Nephron progenitor cell (in vitro differentiated cells): ENCODE data around the gene RHOU.
A peak's percentile ranks its signal among the peaks of the same experiment; 100 is the strongest.

Source experiments
- DNase-seq: peaks from one replicate; pipeline ENCODE4 v3.0.0; 2021
- H3K27ac Mint-ChIP-seq: 2 replicates; pipeline ENCODE4 v1.8.0; 2021; ENCODE audit warnings: mild to moderate bottlenecking, moderate library complexity, mixed read lengths
- H3K27me3 Mint-ChIP-seq: 2 replicates; pipeline ENCODE4 v1.8.0; 2021; ENCODE audit warnings: mild to moderate bottlenecking, low read depth, mixed read lengths; ENCODE audit not compliant: poor library complexity
- H3K36me3 Mint-ChIP-seq: 2 replicates; pipeline ENCODE4 v1.8.0; 2021; ENCODE audit warnings: low read depth, mixed read lengths
- H3K4me1 Mint-ChIP-seq: 2 replicates; pipeline ENCODE4 v1.8.0; 2021; ENCODE audit warnings: mixed read lengths
- H3K4me3 Mint-ChIP-seq: 2 replicates; pipeline ENCODE4 v1.8.0; 2021; ENCODE audit warnings: mild to moderate bottlenecking, moderate library complexity, mixed read lengths
- H3K9me3 Mint-ChIP-seq: 2 replicates; pipeline ENCODE4 v1.8.0; 2021; ENCODE audit warnings: mild to moderate bottlenecking, moderate library complexity, mixed read lengths
- CTCF ChIP-seq: fragments of 200-600 bp; sonication (generic); IDR thresholded peaks from 2 replicates; pipeline ENCODE4 v1.5.0; 2021; ENCODE audit warnings: antibody characterized with exemption

The RHOU gene

GRCh38 chr1:228745497-228745896, 10.2 kb downstream of the RHOU start:
- H3K9me3 Mint-ChIP-seq, result no peaks in the 10 kb centered on the region
- H3K4me3 Mint-ChIP-seq, result no peak overlapping the region
- H3K36me3 Mint-ChIP-seq, result peaks cover 47% of the 10 kb centered on the region
- H3K27ac Mint-ChIP-seq, result no peak overlapping the region
- DNase-seq, result no peak
- H3K4me1 Mint-ChIP-seq, result peaks cover 15% of the 10 kb centered on the region
- peaks cover 9% of the 10 kb centered on the region for H3K27me3 Mint-ChIP-seq
- TF ChIP-seq CTCF, result no peak

DNA sequence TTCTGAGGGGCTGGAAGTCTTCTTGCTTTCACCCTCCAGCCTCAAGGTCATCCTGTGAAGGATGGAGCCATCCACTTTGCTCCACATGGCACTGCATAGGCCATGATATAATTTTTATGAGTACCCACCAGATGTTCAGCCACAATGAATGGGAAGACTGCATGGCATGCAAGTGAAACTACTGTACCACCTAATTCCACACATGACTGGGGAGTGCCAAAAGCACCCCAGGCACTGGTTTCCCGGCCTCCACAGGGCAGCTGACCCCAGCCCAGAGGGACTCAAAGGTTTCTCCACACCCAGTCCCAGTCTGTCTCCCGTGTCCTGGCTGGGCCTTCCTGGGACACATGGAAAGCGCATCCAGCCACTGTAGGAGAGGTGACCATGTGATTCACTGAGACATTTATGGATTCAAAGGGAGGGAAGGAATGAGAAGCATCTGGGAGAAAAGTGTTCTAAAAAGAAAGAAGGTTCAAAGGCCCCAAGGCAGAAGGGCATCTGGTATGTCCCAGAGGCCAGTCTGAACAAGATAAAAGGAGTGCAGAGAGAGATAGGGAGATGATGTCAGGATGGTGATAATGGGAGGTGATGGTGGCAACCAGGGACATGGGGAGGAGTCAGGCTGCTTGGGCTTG, 12.1 kb downstream of the RHOU start:
- Mint-ChIP-seq H3K36me3 (peaks cover 31% of the 10 kb centered on the region), H3K4me3 (no peak overlapping the region), H3K9me3 (no peaks in the 10 kb centered on the region), H3K27me3 (peaks cover 19% of the 10 kb centered on the region), H3K27ac (no peak overlapping the region), H3K4me1 (peaks cover 13% of the 10 kb centered on the region)
- no peak for DNase-seq
- TF ChIP-seq CTCF, result no peak

- TF ChIP-seq CTCF, result no peak
- DNase-seq, result no peak
- Mint-ChIP-seq H3K27ac (no peak overlapping the region), H3K4me3 (no peak overlapping the region), H3K27me3 (peaks cover 19% of the 10 kb centered on the region), H3K4me1 (peaks cover 10% of the 10 kb centered on the region), H3K9me3 (no peaks in the 10 kb centered on the region), H3K36me3 (peaks cover 25% of the 10 kb centered on the region)
Measured at GRCh38 chr1:228748029-228748428, 12.8 kb downstream of the RHOU start.

DNA sequence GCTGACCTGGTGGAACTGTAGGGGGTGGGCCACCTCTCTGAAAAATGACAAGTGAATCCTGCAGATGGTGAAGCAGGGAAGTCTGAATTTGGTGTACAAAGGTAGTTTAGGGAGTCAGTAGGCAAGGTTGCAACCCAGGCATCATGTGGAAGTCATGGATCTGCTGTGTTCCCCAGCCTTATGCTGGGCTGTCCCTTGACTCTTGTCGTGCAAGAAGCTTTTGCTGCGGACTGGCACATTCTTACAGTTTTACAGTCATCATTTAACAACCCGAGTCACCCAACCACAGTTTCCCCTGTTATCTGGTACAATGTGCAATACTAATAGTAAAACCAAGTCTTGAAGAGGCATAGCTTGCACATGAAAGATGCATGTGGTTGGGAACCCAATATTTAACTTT, 13.2 kb downstream of the RHOU start:
- Mint-ChIP-seq H3K4me1 (peaks cover 12% of the 10 kb centered on the region), H3K4me3 (no peak overlapping the region), H3K27ac (no peak overlapping the region), H3K9me3 (no peaks in the 10 kb centered on the region), H3K36me3 (peaks cover 21% of the 10 kb centered on the region), H3K27me3 (peaks cover 15% of the 10 kb centered on the region)
- TF ChIP-seq CTCF, result no peak
- DNase-seq, result no peak

DNA sequence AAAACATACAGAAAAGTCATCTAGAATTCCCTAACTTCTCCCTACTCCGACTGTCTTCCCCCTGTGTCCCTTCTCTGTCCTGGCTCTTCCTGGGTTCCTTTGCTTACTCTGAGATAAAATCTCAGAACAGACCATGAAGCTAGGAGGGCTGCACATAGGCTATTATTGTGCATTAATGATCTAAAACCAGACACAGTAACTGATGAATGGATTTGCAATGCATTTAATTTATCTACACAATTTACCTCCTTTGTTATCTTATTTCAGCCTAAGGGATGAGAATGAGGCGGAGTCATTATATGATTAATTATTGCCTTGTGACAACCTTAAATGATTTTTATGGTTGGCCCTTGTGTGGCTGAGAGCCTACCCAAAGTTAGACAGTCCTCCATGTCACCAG, 14.5 kb downstream of the RHOU start:
- H3K36me3 Mint-ChIP-seq, result peaks cover 10% of the 10 kb centered on the region
- no peak overlapping the region for H3K4me3 Mint-ChIP-seq
- DNase-seq, result no peak
- TF ChIP-seq CTCF, result no peak
- H3K9me3 Mint-ChIP-seq, result no peaks in the 10 kb centered on the region
- H3K27me3 Mint-ChIP-seq, result peaks cover 19% of the 10 kb centered on the region
- no peak overlapping the region for H3K27ac Mint-ChIP-seq
- H3K4me1 Mint-ChIP-seq, result peaks cover 25% of the 10 kb centered on the region

- H3K27ac Mint-ChIP-seq, result peak overlapping the region; percentile 43
Measured at GRCh38 chr1:228750915-228751314, 15.6 kb downstream of the RHOU start.

More at GRCh38 chr1:228750915-228751314, 15.6 kb downstream of the RHOU start:
- Mint-ChIP-seq H3K27me3 (peaks cover 21% of the 10 kb centered on the region), H3K4me1 (peaks cover 34% of the 10 kb centered on the region), H3K9me3 (no peaks in the 10 kb centered on the region), H3K4me3 (no peak overlapping the region), H3K36me3 (peaks cover 6% of the 10 kb centered on the region)
- TF ChIP-seq CTCF, result no peak
- no peak for DNase-seq
